HepG2 (cell line): ENCODE results near the gene ELOVL5. TPM values are rescaled to one million over a fixed set of nuclear protein-coding genes. Genes with fewer than 3 reads are reported as not detected.

Source experiments
- ATAC-seq: fragments of 200-7000 bp; cut with Tn5 transposase; 3 replicates; pipeline ENCODE4 v1.9.1; 2020; ENCODE audit warnings: mild to moderate bottlenecking, moderate library complexity
- BruUV-seq: library from RNA; stranded (reverse); fragments of 400-500 nt; replicated peaks from 2 replicates; lab custom pipeline; 2021; lab: Mats Ljungman, UMichigan
- CTCF ChIA-PET: fragments of 300-600 bp; formaldehyde crosslinking; extraction: SDS; loops from one replicate; lab custom pipeline; 2021; ENCODE audit warnings: low total read pairs, inconsistent platforms, low intra/inter-chr PET ratio; lab: Yijun Ruan, JAX
- POLR2A ChIA-PET: fragments of 350-600 bp; sonication (Branson Sonifier 250); formaldehyde crosslinking; loops from one replicate; lab custom pipeline; 2020; ENCODE audit warnings: antibody characterized with exemption, inconsistent platforms; lab: Yijun Ruan, JAX
- DNase-seq: peaks from one replicate; pipeline ENCODE4 v3.0.0-alpha.2; 2015; ENCODE audit warnings: low spot score
- FAIRE-seq: peaks from 3 replicates; lab custom pipeline; 2011; peaks lifted over from hg19 to GRCh38; lab: Jason Lieb, UNC
- H2AFZ ChIP-seq: one replicate; pipeline ENCODE4 v1.6.1; 2011; ENCODE audit warnings: low read length, inconsistent platforms
- H3K27ac ChIP-seq: fragments of 300-600 bp; 3 replicates; pipeline ENCODE4 v1.8.0; 2011; ENCODE audit warnings: mixed run types, mild to moderate bottlenecking, mixed read lengths, low read length, inconsistent platforms; ENCODE audit not compliant: insufficient read depth; ENCODE audit errors: extremely low read length
- H3K27me3 ChIP-seq, 2 experiments: fragments of 200-600 bp in 1 of 2; 2 replicates in 1 of 2; 3 replicates in 1 of 2; pipeline versions ENCODE4 v1.6.0 to v1.8.0; 2011; ENCODE audit warnings: low read length in 2 of 2, mild to moderate bottlenecking in 2 of 2, moderate library complexity in 2 of 2, inconsistent platforms in 1 of 2; ENCODE audit not compliant: insufficient read depth in 2 of 2, control insufficient read depth in 1 of 2
- H3K36me3 ChIP-seq, 2 experiments: fragments of 200-600 bp in 1 of 2; replicated peaks in 1 of 2; 2 replicates in 1 of 2; 3 replicates in 1 of 2; pipeline versions ENCODE4 v1.5.1 to v1.8.0; 2011; ENCODE audit warnings: low read length in 2 of 2, inconsistent platforms in 1 of 2; ENCODE audit not compliant: insufficient read depth in 2 of 2, control insufficient read depth in 1 of 2
- H3K4me1 ChIP-seq: 2 replicates; pipeline ENCODE4 v1.5.1; 2012; ENCODE audit warnings: low read length, inconsistent platforms; ENCODE audit not compliant: insufficient read depth
- H3K4me2 ChIP-seq: 2 replicates; pipeline ENCODE4 v1.6.0; 2011; ENCODE audit warnings: low read depth, low read length, inconsistent platforms
- H3K4me3 ChIP-seq, 3 experiments: fragments of 200-600 bp in 1 of 3; sonication (generic), shearing (Covaris generic) in 1 of 3; replicated peaks in 1 of 3; 2 replicates each; pipeline ENCODE4 v1.5.1; 2011 to 2016; ENCODE audit warnings: low read length in 3 of 3, inconsistent platforms in 2 of 3, low read depth in 2 of 3, mild to moderate bottlenecking in 2 of 3, control low read depth in 1 of 3, mixed read lengths in 1 of 3; ENCODE audit not compliant: insufficient read depth in 1 of 3
- H3K79me2 ChIP-seq: one replicate; pipeline ENCODE4 v1.6.1; 2011; ENCODE audit warnings: low read length, inconsistent platforms; ENCODE audit not compliant: insufficient read depth
- H3K9ac ChIP-seq: 2 replicates; pipeline ENCODE4 v1.6.0; 2011; ENCODE audit warnings: mild to moderate bottlenecking, low read depth, low read length, inconsistent platforms; ENCODE audit not compliant: insufficient read depth
- H3K9me3 ChIP-seq: 2 replicates; pipeline ENCODE4 v1.5.1; 2012; ENCODE audit warnings: mild to moderate bottlenecking, low read length
- H4K20me1 ChIP-seq: 2 replicates; pipeline ENCODE4 v1.6.0; 2011; ENCODE audit warnings: inconsistent platforms, mild to moderate bottlenecking, low read length, moderate library complexity; ENCODE audit not compliant: insufficient read depth
- HNRNPLL ChIP-seq: fragments of 200-400 bp; formaldehyde crosslinking; IDR thresholded peaks from 2 replicates; pipeline ENCODE4 v1.6.1; 2017; ENCODE audit warnings: mild to moderate bottlenecking, low read depth, low read length; ENCODE audit not compliant: poor library complexity, severe bottlenecking
- LCORL ChIP-seq, 2 experiments: fragments of 450-650 bp in 1 of 2; sonication (generic) in 1 of 2; formaldehyde crosslinking in 1 of 2; IDR thresholded peaks; 2 replicates each; pipeline versions ENCODE4 v1.5.0 to v1.6.1; 2017 to 2020; ENCODE audit warnings: antibody characterized with exemption in 1 of 2, missing genetic modification reagents in 1 of 2
- MTA1 ChIP-seq: sonication (generic); formaldehyde crosslinking; IDR thresholded peaks from 2 replicates; pipeline ENCODE4 v1.4.0; 2020; ENCODE audit warnings: missing genetic modification reagents, mild to moderate bottlenecking, borderline replicate concordance
- SATB2 ChIP-seq: sonication (generic); formaldehyde crosslinking; IDR thresholded peaks from 2 replicates; pipeline ENCODE4 v1.5.0; 2020; ENCODE audit warnings: missing genetic modification reagents
- TARDBP ChIP-seq: sonication (generic); formaldehyde crosslinking; IDR thresholded peaks from 2 replicates; pipeline ENCODE4 v1.8.0; 2022; ENCODE audit warnings: mild to moderate bottlenecking, missing genetic modification reagents
- YEATS4 ChIP-seq: sonication (generic); formaldehyde crosslinking; IDR thresholded peaks from 2 replicates; pipeline ENCODE4 v1.4.0; 2020; ENCODE audit warnings: missing genetic modification reagents, borderline replicate concordance
- ZBTB7B ChIP-seq: sonication (generic); formaldehyde crosslinking; IDR thresholded peaks from 2 replicates; pipeline ENCODE4 v1.4.0; 2020; ENCODE audit warnings: missing genetic modification reagents
- ZNF619 ChIP-seq: sonication (generic); formaldehyde crosslinking; IDR thresholded peaks from 2 replicates; pipeline ENCODE4 v1.4.0; 2020; ENCODE audit warnings: mild to moderate bottlenecking, missing genetic modification reagents
- WGBS: methylation state at CpG from one replicate; pipeline ENCODE4 v1.1.6; 2017; ENCODE audit warnings: low lambda C conversion rate; 5-methylcytosine and 5-hydroxymethylcytosine counted together
- in situ Hi-C: cut with HindIII; loops from 2 replicates; pipeline ENCODE4 v1.10.0; 2017; ENCODE audit warnings: low pct_unique_long_range_greater_than_20kb; ENCODE audit not compliant: extremely low pct_ligation_motif_present
- intact Hi-C: fragments of 100-400 bp; cut with micrococcal nuclease; formaldehyde crosslinking; loops from one replicate; pipeline ENCODE4 v1.10.0; 2022; ENCODE audit not compliant: unreplicated experiment
- polyA plus RNA-seq, 8 experiments: library from polyadenylated mRNA; depleted of rRNA in 3 of 8; stranded (reverse) in 7 of 8; unstranded in 1 of 8; fragments of >200 nt; fragmentation: Illumina TruSeq in 4 of 8; extraction: Trizol in 4 of 8; gene quantifications; 2 replicates each; pipeline versions ENCODE4 v1.2.1 to v1.2.3, GENCODE V29; 2011 to 2016; ENCODE audit warnings: low read depth in 4 of 8, missing spikeins in 1 of 8, mixed read lengths in 1 of 8; ENCODE audit not compliant: insufficient read depth in 1 of 8
- total RNA-seq, 5 experiments: library from RNA; depleted of rRNA; stranded (reverse); fragments of >200 nt; fragmentation: Illumina TruSeq; extraction: Trizol; gene quantifications; 2 replicates each; pipeline ENCODE4 v1.2.3, GENCODE V29; 2016; ENCODE audit warnings: low read depth in 1 of 5
- TF ChIP-seq, protein P1 (sequence below): sonication (generic); formaldehyde crosslinking; IDR thresholded peaks from 2 replicates; pipeline ENCODE4 v1.4.0; 2020; ENCODE audit warnings: missing genetic modification reagents
- TF ChIP-seq, protein P2 (sequence below), 2 experiments: IDR thresholded peaks; 2 replicates each; pipeline ENCODE4 v1.6.1; 2011 to 2012; ENCODE audit warnings: low read length in 2 of 2, borderline replicate concordance in 1 of 2, low read depth in 1 of 2, mild to moderate bottlenecking in 1 of 2, moderate library complexity in 1 of 2
- TF ChIP-seq, protein P3 (sequence below): sonication (generic); formaldehyde crosslinking; IDR thresholded peaks from 2 replicates; pipeline ENCODE4 v1.5.0; 2020; ENCODE audit warnings: mild to moderate bottlenecking, missing genetic modification reagents, borderline replicate concordance

Gene ELOVL5
- total and polyA plus RNA-seq, 2 of the 13 experiments (the other 11 are each of a cell fraction or from before 2014, with no cell fraction given) = 50.1 to 72.4 TPM

DNA sequence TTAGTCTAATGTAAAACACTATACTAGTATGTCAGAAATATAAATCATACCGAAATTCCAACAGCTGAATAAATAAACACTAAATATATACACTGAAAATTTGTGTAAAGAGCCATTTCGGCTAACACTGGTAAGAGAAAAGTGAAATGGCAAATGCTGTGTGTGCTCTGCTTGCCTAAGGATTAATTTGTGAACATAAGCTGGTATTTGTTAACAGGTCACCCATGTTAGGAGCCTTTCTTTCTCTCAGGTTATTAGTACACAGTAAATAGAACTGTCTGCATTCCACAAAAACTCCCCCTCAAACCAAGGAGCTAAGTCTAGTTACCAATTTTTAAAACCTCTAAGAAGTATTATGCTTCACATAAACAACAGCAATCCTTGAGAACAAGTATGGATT is 27.0 kb downstream of the ELOVL5 start:
- H3K9me3 ChIP-seq = no peaks in the 10 kb centered on the region
- peak overlapping the region; percentile 29 for H3K4me2 ChIP-seq
- DNase-seq (peak; percentile 80), FAIRE-seq (no peak), ATAC-seq (peak; percentile 95)
- no peak overlapping the region for H2AFZ ChIP-seq
- H3K4me1 ChIP-seq = peaks cover 27% of the 10 kb centered on the region
- peaks cover 41% of the 10 kb centered on the region for H3K79me2 ChIP-seq
- no peak overlapping the region for H3K9ac ChIP-seq
- BruUV-seq = no TSS peak
- CTCF ChIA-PET = no interaction called here
- intact Hi-C loops = no loop called here
- WGBS = under 1% methylated on average over 2 of the region's 2 CpGs
- H3K4me3 ChIP-seq = no peak overlapping the region
- peak overlapping the region; percentile 1 for H3K27ac ChIP-seq
- POLR2A ChIA-PET = interaction anchor here (1.0 kb wide), 1 partner anchor 38 kb away, joined by 5 read pairs; no protein-coding TSS in a partner anchor
- in situ Hi-C loops = no loop called here
- no peaks in the 10 kb centered on the region for H3K27me3 ChIP-seq
- peaks cover 18% of the 10 kb centered on the region; the same call in 1 of the 2 replicates for H4K20me1 ChIP-seq
- no peaks in the 10 kb centered on the region for H3K36me3 ChIP-seq
- no peak for TF ChIP-seq YEATS4
- no peak for TF ChIP-seq ZBTB7B (CRISPR knock-in tag)
- TF ChIP-seq, protein P1, sequence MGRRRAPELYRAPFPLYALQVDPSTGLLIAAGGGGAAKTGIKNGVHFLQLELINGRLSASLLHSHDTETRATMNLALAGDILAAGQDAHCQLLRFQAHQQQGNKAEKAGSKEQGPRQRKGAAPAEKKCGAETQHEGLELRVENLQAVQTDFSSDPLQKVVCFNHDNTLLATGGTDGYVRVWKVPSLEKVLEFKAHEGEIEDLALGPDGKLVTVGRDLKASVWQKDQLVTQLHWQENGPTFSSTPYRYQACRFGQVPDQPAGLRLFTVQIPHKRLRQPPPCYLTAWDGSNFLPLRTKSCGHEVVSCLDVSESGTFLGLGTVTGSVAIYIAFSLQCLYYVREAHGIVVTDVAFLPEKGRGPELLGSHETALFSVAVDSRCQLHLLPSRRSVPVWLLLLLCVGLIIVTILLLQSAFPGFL (CRISPR knock-in tag) = no peak
- TF ChIP-seq LCORL (IDR thresholded peaks at IDR 0.05) = no peak
- peak; percentile 62; the same call in 1 of the 2 replicates for TF ChIP-seq LCORL (CRISPR knock-in tag; IDR thresholded peaks at IDR 0.05)
- TF ChIP-seq, protein P2, sequence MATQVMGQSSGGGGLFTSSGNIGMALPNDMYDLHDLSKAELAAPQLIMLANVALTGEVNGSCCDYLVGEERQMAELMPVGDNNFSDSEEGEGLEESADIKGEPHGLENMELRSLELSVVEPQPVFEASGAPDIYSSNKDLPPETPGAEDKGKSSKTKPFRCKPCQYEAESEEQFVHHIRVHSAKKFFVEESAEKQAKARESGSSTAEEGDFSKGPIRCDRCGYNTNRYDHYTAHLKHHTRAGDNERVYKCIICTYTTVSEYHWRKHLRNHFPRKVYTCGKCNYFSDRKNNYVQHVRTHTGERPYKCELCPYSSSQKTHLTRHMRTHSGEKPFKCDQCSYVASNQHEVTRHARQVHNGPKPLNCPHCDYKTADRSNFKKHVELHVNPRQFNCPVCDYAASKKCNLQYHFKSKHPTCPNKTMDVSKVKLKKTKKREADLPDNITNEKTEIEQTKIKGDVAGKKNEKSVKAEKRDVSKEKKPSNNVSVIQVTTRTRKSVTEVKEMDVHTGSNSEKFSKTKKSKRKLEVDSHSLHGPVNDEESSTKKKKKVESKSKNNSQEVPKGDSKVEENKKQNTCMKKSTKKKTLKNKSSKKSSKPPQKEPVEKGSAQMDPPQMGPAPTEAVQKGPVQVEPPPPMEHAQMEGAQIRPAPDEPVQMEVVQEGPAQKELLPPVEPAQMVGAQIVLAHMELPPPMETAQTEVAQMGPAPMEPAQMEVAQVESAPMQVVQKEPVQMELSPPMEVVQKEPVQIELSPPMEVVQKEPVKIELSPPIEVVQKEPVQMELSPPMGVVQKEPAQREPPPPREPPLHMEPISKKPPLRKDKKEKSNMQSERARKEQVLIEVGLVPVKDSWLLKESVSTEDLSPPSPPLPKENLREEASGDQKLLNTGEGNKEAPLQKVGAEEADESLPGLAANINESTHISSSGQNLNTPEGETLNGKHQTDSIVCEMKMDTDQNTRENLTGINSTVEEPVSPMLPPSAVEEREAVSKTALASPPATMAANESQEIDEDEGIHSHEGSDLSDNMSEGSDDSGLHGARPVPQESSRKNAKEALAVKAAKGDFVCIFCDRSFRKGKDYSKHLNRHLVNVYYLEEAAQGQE (IDR thresholded peaks at IDR 0.05; ENCODE audit: borderline replicate concordance in 1 of 2, low read depth in 1 of 2, low read length in 2 of 2) = peak in 1 of 2 experiments; percentile 17; a peak in 1 of 4 replicates
- no peak for TF ChIP-seq MTA1
- TF ChIP-seq SATB2 (CRISPR knock-in tag) = peak; percentile 79; the same call in 1 of the 2 replicates
- no peak for TF ChIP-seq ZNF619 (CRISPR knock-in tag)
- no peak for TF ChIP-seq HNRNPLL
- TF ChIP-seq TARDBP = no peak
- TF ChIP-seq, protein P3, sequence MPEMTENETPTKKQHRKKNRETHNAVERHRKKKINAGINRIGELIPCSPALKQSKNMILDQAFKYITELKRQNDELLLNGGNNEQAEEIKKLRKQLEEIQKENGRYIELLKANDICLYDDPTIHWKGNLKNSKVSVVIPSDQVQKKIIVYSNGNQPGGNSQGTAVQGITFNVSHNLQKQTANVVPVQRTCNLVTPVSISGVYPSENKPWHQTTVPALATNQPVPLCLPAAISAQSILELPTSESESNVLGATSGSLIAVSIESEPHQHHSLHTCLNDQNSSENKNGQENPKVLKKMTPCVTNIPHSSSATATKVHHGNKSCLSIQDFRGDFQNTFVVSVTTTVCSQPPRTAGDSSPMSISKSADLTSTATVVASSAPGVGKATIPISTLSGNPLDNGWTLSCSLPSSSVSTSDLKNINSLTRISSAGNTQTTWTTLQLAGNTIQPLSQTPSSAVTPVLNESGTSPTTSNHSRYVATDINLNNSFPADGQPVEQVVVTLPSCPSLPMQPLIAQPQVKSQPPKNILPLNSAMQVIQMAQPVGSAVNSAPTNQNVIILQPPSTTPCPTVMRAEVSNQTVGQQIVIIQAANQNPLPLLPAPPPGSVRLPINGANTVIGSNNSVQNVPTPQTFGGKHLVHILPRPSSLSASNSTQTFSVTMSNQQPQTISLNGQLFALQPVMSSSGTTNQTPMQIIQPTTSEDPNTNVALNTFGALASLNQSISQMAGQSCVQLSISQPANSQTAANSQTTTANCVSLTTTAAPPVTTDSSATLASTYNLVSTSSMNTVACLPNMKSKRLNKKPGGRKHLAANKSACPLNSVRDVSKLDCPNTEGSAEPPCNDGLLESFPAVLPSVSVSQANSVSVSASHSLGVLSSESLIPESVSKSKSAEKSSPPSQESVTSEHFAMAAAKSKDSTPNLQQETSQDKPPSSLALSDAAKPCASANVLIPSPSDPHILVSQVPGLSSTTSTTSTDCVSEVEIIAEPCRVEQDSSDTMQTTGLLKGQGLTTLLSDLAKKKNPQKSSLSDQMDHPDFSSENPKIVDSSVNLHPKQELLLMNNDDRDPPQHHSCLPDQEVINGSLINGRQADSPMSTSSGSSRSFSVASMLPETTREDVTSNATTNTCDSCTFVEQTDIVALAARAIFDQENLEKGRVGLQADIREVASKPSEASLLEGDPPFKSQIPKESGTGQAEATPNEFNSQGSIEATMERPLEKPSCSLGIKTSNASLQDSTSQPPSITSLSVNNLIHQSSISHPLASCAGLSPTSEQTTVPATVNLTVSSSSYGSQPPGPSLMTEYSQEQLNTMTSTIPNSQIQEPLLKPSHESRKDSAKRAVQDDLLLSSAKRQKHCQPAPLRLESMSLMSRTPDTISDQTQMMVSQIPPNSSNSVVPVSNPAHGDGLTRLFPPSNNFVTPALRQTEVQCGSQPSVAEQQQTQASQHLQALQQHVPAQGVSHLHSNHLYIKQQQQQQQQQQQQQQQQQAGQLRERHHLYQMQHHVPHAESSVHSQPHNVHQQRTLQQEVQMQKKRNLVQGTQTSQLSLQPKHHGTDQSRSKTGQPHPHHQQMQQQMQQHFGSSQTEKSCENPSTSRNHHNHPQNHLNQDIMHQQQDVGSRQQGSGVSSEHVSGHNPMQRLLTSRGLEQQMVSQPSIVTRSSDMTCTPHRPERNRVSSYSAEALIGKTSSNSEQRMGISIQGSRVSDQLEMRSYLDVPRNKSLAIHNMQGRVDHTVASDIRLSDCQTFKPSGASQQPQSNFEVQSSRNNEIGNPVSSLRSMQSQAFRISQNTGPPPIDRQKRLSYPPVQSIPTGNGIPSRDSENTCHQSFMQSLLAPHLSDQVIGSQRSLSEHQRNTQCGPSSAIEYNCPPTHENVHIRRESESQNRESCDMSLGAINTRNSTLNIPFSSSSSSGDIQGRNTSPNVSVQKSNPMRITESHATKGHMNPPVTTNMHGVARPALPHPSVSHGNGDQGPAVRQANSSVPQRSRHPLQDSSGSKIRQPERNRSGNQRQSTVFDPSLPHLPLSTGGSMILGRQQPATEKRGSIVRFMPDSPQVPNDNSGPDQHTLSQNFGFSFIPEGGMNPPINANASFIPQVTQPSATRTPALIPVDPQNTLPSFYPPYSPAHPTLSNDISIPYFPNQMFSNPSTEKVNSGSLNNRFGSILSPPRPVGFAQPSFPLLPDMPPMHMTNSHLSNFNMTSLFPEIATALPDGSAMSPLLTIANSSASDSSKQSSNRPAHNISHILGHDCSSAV = no peak
